LNCAP (cell line): ENCODE measurements around the gene UQCR10.

ENCODE experiments used
- TF ChIP-seq, protein P1 (sequence below): fragments of 450-650 bp; IDR thresholded peaks from 2 replicates; pipeline ENCODE4 v1.5.1; 2017; ENCODE audit warnings: mild to moderate bottlenecking

UQCR10 gene

DNA sequence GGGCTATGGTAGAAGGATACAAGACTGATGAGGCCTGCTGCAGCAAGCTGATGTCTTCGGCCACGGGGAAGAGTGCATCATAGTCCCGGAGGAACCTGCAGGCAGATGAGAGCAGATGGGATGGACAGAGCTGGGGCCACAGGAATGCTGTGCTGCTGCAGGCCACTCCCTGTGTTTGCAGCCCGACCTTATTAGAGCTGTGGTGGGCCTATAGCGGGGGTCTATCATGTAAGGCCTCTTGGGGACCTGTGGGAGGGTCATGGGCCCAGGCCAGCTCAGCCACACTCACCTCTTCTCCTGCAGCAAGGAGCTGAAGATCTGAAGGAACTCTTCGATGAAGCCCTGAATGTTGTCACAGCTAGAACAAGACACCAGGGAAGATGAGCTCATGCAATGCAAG lies 39.0 kb downstream of the UQCR10 start:
- TF ChIP-seq, protein P1, sequence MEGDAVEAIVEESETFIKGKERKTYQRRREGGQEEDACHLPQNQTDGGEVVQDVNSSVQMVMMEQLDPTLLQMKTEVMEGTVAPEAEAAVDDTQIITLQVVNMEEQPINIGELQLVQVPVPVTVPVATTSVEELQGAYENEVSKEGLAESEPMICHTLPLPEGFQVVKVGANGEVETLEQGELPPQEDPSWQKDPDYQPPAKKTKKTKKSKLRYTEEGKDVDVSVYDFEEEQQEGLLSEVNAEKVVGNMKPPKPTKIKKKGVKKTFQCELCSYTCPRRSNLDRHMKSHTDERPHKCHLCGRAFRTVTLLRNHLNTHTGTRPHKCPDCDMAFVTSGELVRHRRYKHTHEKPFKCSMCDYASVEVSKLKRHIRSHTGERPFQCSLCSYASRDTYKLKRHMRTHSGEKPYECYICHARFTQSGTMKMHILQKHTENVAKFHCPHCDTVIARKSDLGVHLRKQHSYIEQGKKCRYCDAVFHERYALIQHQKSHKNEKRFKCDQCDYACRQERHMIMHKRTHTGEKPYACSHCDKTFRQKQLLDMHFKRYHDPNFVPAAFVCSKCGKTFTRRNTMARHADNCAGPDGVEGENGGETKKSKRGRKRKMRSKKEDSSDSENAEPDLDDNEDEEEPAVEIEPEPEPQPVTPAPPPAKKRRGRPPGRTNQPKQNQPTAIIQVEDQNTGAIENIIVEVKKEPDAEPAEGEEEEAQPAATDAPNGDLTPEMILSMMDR: no peak

DNA sequence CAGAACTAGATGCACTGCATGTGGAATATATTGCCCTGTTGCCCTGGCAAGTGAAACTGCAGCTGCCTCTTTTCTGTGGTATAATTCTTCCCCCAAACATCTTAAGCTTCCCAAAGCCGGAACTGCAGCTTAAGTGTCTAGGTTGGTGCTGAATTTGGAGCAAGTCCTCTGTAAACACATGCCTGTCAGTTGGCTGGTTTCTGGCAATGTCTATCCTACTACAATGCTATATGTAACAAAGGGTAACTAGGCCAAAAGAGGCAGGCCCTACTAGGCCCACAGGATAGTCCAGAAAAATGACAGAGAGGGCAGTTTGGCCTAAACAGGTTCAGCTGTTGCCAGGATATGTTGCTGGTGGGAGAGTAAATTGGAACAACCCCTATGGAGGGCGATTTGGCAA lies 43.0 kb downstream of the UQCR10 start:
- TF ChIP-seq, protein P1: no peak

DNA sequence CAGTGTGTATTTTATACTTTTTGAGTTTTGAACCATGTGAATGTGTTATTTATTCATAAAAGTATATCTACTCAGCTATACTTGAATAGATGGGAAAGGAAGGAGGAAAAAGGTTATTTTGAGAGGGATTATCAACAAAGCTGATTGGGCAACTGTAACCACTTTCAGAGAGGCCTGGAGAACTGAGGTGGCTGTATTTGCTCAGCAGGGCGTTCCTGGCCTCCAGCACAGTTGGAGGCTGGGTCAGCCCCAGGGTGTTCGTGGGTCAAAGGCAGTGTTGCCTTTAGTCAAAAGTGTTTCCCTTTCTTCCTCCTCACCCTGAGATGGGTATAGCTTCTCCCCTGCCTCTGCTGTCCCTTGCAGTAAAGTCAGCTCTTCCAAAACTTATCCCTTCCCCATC lies 44.2 kb downstream of the UQCR10 start:
- TF ChIP-seq, protein P1: no peak

DNA sequence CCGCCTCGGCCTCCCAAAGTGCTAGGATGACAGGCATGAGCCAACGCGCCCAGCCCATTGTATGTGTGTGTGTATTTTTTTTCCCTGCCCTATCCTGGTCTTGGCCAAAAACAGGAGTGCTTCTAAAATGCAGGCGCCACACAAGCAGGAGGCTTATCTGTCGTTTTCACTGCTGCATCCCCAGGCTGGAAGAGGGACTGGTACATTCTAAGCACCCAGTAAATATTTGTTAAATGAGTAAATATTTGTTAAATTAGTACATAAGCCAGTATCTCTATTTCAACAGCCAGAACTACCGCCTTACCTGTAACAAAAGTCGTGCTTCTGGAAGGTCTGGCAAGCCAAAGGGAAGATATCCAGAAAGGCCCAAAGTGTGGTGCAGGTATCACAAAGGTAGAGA lies 46.0 kb downstream of the UQCR10 start:
- TF ChIP-seq, protein P1: no peak

DNA sequence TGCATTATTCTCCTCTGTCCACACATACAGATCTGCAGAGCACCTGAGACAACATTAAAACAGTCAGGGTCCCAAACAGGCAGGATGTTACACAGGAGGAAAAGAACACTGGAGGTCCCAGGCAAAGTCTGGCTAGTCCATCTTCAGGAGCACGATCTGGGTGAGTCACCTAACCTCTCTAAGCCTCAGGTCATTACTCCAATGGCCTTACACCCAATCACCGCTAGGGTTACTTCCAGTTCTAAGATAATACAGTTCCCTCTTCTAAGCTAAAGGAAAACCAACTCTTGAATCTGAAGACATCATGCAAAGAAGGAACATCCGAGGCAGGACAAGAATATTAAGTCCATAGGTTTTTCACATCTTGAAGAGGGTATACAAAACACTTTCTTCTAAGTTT lies 46.4 kb downstream of the UQCR10 start:
- TF ChIP-seq, protein P1: no peak

DNA sequence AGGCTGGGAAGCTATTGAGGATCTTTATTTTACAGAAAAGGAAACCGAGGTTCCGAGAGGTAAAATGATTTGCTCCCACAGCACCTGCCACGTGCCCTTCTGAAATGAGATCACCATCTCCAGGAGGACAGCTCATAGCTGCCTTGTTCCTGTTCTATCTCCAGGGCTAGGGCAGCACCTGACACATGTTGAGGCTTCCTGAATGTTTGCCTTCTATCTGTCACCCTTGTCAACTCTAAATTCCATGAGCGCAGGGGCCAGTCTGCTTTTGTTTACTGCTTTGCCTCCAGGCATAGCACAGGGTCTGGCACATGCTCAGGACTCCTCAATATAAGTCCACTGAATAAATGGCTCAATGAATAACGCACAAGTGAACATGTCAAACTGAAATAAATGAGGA lies 46.8 kb downstream of the UQCR10 start:
- TF ChIP-seq, protein P1: no peak

DNA sequence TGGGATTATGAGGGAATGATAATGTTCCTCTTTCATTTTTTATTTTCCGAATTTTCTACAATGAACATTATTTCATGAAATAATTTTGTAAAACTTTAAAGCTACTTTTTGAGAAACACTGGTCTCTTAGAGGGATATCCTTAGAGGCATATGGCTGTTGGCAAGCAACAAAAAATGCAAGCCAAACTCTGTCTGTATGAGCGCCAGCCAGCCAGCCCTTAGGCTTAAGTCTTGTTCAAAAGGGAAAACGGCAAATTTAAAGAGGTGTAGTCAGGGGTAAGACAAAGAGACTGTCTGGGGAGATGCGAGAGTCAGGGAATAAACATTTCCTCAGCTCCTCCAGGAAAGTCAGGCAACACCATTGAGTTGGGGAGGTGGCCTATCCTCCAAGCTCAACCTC lies 48.4 kb downstream of the UQCR10 start:
- TF ChIP-seq, protein P1: no peak

DNA sequence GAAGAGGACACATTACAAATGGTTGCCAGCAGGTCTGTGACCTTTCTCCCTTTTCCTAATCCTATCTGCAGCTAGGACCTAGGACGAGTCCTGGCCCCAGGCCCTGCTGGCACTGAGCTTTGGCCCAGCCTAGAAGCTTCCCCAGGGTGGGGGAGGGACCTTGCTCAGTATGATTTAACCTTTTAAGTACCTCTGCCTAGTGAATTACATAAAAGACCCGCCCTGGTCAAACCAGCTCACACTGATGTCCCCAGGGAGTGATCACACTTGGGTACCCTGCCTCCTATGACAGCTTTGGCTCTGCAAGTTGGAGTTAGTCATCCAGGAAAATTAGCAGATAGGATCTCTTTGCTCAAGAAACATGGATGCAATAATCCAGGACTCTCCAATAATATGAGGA lies 49.0 kb downstream of the UQCR10 start:
- TF ChIP-seq, protein P1: no peak
